HG03175 (cell line): Measurements from ENCODE around the gene MYL4.
"Not testable (repeated sequence)": the region's sequence is repeated elsewhere in the genome, so short reads cannot be mapped to it uniquely, and the experiment has no call there.

Experiments used
- ATAC-seq: cut with Tn5 transposase; IDR thresholded peaks from one replicate; pipeline ENCODE4 v1.9.1; 2021; ENCODE audit warnings: mild to moderate bottlenecking, moderate library complexity; ENCODE audit not compliant: unreplicated experiment

Gene MYL4

GRCh38 chr17:47219621-47220475 lies 10.7 kb downstream of the MYL4 start:
- no peak for ATAC-seq

GRCh38 chr17:47220531-47220999 lies 11.4 kb downstream of the MYL4 start:
- ATAC-seq: no peak

- ATAC-seq: no peak
Measured at GRCh38 chr17:47221154-47221553, 12.0 kb downstream of the MYL4 start.

GRCh38 chr17:47222047-47222446 lies 12.9 kb downstream of the MYL4 start:
- no peak for ATAC-seq

GRCh38 chr17:47223007-47223406 lies 13.9 kb downstream of the MYL4 start:
- ATAC-seq: no peak

GRCh38 chr17:47223460-47223859 lies 14.3 kb downstream of the MYL4 start:
- no peak for ATAC-seq

GRCh38 chr17:47224077-47224476 lies 14.9 kb downstream of the MYL4 start:
- ATAC-seq: not testable (repeated sequence)

GRCh38 chr17:47224966-47225365 lies 15.8 kb downstream of the MYL4 start:
- ATAC-seq: no peak

- no peak for ATAC-seq
Measured at GRCh38 chr17:47225436-47225858, 16.3 kb downstream of the MYL4 start.

- ATAC-seq: no peak
Measured at GRCh38 chr17:47225911-47226688, 17.0 kb downstream of the MYL4 start.

GRCh38 chr17:47227862-47228261 lies 18.7 kb downstream of the MYL4 start:
- ATAC-seq: no peak

- ATAC-seq: peak; percentile 69
Measured at GRCh38 chr17:47229535-47230443, 20.6 kb downstream of the MYL4 start.

GRCh38 chr17:47230864-47231263 lies 21.7 kb downstream of the MYL4 start:
- no peak for ATAC-seq

- ATAC-seq: no peak
Measured at GRCh38 chr17:47231334-47231733, 22.2 kb downstream of the MYL4 start.

GRCh38 chr17:47231866-47232265 lies 22.7 kb downstream of the MYL4 start:
- ATAC-seq: no peak

- no peak for ATAC-seq
Measured at GRCh38 chr17:47232465-47232864, 23.3 kb downstream of the MYL4 start.

GRCh38 chr17:47235506-47235905 lies 26.4 kb downstream of the MYL4 start:
- no peak for ATAC-seq

GRCh38 chr17:47235923-47236322 lies 26.8 kb downstream of the MYL4 start:
- ATAC-seq: no peak

GRCh38 chr17:47237841-47238240 lies 28.7 kb downstream of the MYL4 start:
- no peak for ATAC-seq

- ATAC-seq: no peak
Measured at GRCh38 chr17:47238321-47239010, 29.3 kb downstream of the MYL4 start.
